ENCODE data around the gene CHD9.

- no peak for TF ChIP-seq CTCF (IDR thresholded peaks at IDR 0.05; ENCODE audit: insufficient read depth, low read depth, low read length)
- no peak for TF ChIP-seq EZH2 (IDR thresholded peaks at IDR 0.05; ENCODE audit: insufficient read depth, low read length)
Observed at GRCh38 chr16:53089434-53090285, 34.9 kb downstream of the CHD9 start.

Measured in astrocyte (in vitro differentiated cells and primary cell).